Germinal center (tissue), 1 donor: Measurements from ENCODE around the gene ZNF772.

ENCODE experiments used
- DNase-seq: peaks from one replicate; pipeline ENCODE4 v3.0.0; 2012; ENCODE audit warnings: mixed read lengths, low spot score

The ZNF772 gene

GRCh38 chr19:57435062-57435978 lies 42.0 kb downstream of the ZNF772 start, which contains the start of gene ZNF749:
Gene ZNF749, plus strand, starts transcription at chr19:57435325. Its CDS starts 254 bp downstream, at chr19:57435579.
- peak; percentile 96 for DNase-seq

GRCh38 chr19:57434386-57435061 lies 42.8 kb downstream of the ZNF772 start:
- no peak for DNase-seq

- no peak for DNase-seq
These were observed 56.3 kb downstream of the ZNF772 start for GRCh38 chr19:57421037-57421436.

- no peak for DNase-seq
These were observed 57.9 kb downstream of the ZNF772 start for GRCh38 chr19:57419439-57419838.
